Epithelial cell of prostate (primary cell): Measurements from ENCODE around the gene OSTN.
"Not testable (repeated sequence)": the region's sequence is repeated elsewhere in the genome, so short reads cannot be mapped to it uniquely, and the experiment has no call there.

ENCODE experiments used
- DNase-seq: peaks from one replicate; pipeline ENCODE4 v3.0.0-alpha.2; 2011; ENCODE audit warnings: low read depth, low spot score
- H3K27ac ChIP-seq: fragments of 450-650 bp; 2 replicates; pipeline ENCODE4 v1.5.1; 2017; ENCODE audit warnings: mild to moderate bottlenecking

OSTN gene

GRCh38 chr3:191261304-191261638, 62.2 kb downstream of the OSTN start:
- H3K27ac ChIP-seq, result no peak overlapping the region
- DNase-seq, result no peak

- H3K27ac ChIP-seq, result no peak overlapping the region
- no peak for DNase-seq
Observed at GRCh38 chr3:191262650-191263049, 63.6 kb downstream of the OSTN start.

GRCh38 chr3:191263365-191263764, 64.3 kb downstream of the OSTN start:
- DNase-seq, result no peak
- no peak overlapping the region for H3K27ac ChIP-seq

- no peak overlapping the region for H3K27ac ChIP-seq
- DNase-seq, result no peak
Observed at GRCh38 chr3:191263850-191264249, 64.8 kb downstream of the OSTN start.

- no peak overlapping the region for H3K27ac ChIP-seq
- no peak for DNase-seq
Observed at GRCh38 chr3:191268737-191269136, 69.7 kb downstream of the OSTN start.

- DNase-seq, result no peak
- H3K27ac ChIP-seq, result no peak overlapping the region
Observed at GRCh38 chr3:191269289-191270085, 70.4 kb downstream of the OSTN start.

- not testable (repeated sequence) for DNase-seq, H3K27ac ChIP-seq
Observed at GRCh38 chr3:191275244-191275643, 76.2 kb downstream of the OSTN start.

- no peak for DNase-seq
Observed at GRCh38 chr3:191275751-191276150, 76.7 kb downstream of the OSTN start.

GRCh38 chr3:191280111-191280510, 81.1 kb downstream of the OSTN start:
- DNase-seq, result no peak
- no peak overlapping the region for H3K27ac ChIP-seq

More at GRCh38 chr3:191275751-191276150, 76.7 kb downstream of the OSTN start:
- H3K27ac ChIP-seq, result no peak overlapping the region

- H3K27ac ChIP-seq, result no peak overlapping the region
- DNase-seq, result no peak
Observed at GRCh38 chr3:191280882-191281281, 81.8 kb downstream of the OSTN start.

- H3K27ac ChIP-seq, result no peak overlapping the region
- no peak for DNase-seq
Observed at GRCh38 chr3:191282251-191283185, 83.5 kb downstream of the OSTN start.

- DNase-seq, result no peak
- H3K27ac ChIP-seq, result no peak overlapping the region
Observed at GRCh38 chr3:191283400-191283799, 84.4 kb downstream of the OSTN start.

- H3K27ac ChIP-seq, result no peak overlapping the region
- DNase-seq, result no peak
Observed at GRCh38 chr3:191290311-191291025, 91.4 kb downstream of the OSTN start.

GRCh38 chr3:191292243-191293015, 93.4 kb downstream of the OSTN start:
- no peak overlapping the region for H3K27ac ChIP-seq
- DNase-seq, result no peak

- DNase-seq, result no peak
- H3K27ac ChIP-seq, result no peak overlapping the region
Observed at GRCh38 chr3:191294291-191294690, 95.2 kb downstream of the OSTN start.

GRCh38 chr3:191296041-191296541, 97.0 kb downstream of the OSTN start:
- no peak for DNase-seq
- no peak overlapping the region for H3K27ac ChIP-seq

- H3K27ac ChIP-seq, result no peak overlapping the region
- DNase-seq, result no peak
Observed at GRCh38 chr3:191298846-191299245, 99.8 kb downstream of the OSTN start.

- H3K27ac ChIP-seq, result no peak overlapping the region
- DNase-seq, result no peak
Observed at GRCh38 chr3:191300422-191300821, 101.4 kb downstream of the OSTN start.

- H3K27ac ChIP-seq, result no peak overlapping the region
- no peak for DNase-seq
Observed at GRCh38 chr3:191301017-191301416, 102.0 kb downstream of the OSTN start.
